HepG2 (cell line): ENCODE data around the gene SNED1.

Experiments used
- ATF3 ChIP-seq: sonication (generic); formaldehyde crosslinking; IDR thresholded peaks from 2 replicates; pipeline ENCODE4 v1.4.0; 2020; ENCODE audit warnings: missing genetic modification reagents
- CTCF ChIP-seq: sonication (generic); formaldehyde crosslinking; IDR thresholded peaks from 2 replicates; pipeline ENCODE4 v1.5.0; 2020; ENCODE audit warnings: mild to moderate bottlenecking, missing genetic modification reagents, moderate library complexity
- KAT7 ChIP-seq: IDR thresholded peaks from 2 replicates; pipeline ENCODE4 v1.6.1; 2018; ENCODE audit warnings: borderline replicate concordance, missing compliant biosample characterization
- NFIC ChIP-seq: IDR thresholded peaks from 2 replicates; pipeline ENCODE4 v1.6.1; 2012; ENCODE audit warnings: mild to moderate bottlenecking, low read length, inconsistent platforms
- NR2C2 ChIP-seq: sonication (generic); formaldehyde crosslinking; IDR thresholded peaks from 2 replicates; pipeline ENCODE4 v1.4.0; 2020; ENCODE audit warnings: missing genetic modification reagents, mild to moderate bottlenecking, moderate library complexity, borderline replicate concordance
- ZNF501 ChIP-seq: sonication (generic); formaldehyde crosslinking; IDR thresholded peaks from 2 replicates; pipeline ENCODE4 v1.5.1; 2020; ENCODE audit warnings: mild to moderate bottlenecking, moderate library complexity, missing genetic modification reagents
- ZNF678 ChIP-seq: sonication (generic); formaldehyde crosslinking; IDR thresholded peaks from 2 replicates; pipeline ENCODE4 v1.4.0; 2020; ENCODE audit warnings: mild to moderate bottlenecking, missing genetic modification reagents
- ZNF777 ChIP-seq: sonication (generic); formaldehyde crosslinking; IDR thresholded peaks from 2 replicates; pipeline ENCODE4 v1.4.0; 2020; ENCODE audit warnings: missing genetic modification reagents
- TF ChIP-seq, protein P1 (sequence below): sonication (generic); formaldehyde crosslinking; IDR thresholded peaks from 2 replicates; pipeline ENCODE4 v1.4.0; 2020; ENCODE audit warnings: missing genetic modification reagents
- TF ChIP-seq, protein P2 (sequence below): sonication (generic); formaldehyde crosslinking; IDR thresholded peaks from 2 replicates; pipeline ENCODE4 v1.8.1; 2023; ENCODE audit warnings: mild to moderate bottlenecking, missing genetic modification reagents

DNA sequence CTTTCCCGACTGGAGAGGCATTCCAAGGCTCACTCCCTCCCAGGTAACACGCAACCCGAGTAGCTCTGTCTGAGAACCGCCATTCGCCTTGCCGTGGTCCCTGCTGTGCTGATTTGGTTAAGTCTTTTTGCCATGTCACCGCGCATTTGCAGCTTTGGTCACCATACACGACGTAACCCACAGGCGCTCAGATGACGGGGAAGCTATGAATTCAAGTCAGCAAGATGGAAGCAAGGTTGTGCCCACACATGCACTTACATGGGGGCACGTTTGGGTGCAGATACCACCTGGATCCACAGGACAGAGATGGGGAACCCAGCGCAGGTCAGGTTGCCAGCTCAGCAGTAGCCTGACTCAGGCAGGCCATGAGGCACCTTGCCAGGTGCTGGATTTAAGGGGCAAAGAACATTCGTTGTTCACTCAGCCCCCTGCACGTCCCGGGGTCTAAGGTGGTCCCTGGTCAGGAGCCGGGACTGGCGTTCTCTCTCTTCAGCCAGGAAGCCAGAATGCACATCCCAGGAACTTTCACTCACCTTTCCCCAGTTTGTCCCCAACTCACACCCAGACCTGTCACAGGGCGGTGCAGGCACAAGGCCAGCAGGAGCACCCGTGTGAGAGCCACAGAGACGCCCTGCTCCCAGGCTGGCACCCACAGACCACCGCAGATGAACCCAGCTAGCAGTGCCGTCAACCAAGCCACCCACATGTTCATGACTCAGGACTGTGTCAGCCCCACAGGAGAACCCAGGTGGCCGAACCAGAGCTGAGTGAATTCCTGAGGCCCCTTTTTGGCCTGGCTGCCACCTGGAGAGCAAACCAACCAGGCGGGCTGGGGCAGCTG, 19.9 kb downstream of the SNED1 start:
- TF ChIP-seq NFIC (no peak), ATF3 (no peak), ZNF678 (CRISPR knock-in tag) (no peak), KAT7 (CRISPR knock-in tag) (no peak), NR2C2 (CRISPR knock-in tag) (no peak), ZNF777 (CRISPR knock-in tag) (no peak), ZNF501 (CRISPR knock-in tag) (no peak), CTCF (CRISPR knock-in tag) (no peak)
- TF ChIP-seq, protein P1, sequence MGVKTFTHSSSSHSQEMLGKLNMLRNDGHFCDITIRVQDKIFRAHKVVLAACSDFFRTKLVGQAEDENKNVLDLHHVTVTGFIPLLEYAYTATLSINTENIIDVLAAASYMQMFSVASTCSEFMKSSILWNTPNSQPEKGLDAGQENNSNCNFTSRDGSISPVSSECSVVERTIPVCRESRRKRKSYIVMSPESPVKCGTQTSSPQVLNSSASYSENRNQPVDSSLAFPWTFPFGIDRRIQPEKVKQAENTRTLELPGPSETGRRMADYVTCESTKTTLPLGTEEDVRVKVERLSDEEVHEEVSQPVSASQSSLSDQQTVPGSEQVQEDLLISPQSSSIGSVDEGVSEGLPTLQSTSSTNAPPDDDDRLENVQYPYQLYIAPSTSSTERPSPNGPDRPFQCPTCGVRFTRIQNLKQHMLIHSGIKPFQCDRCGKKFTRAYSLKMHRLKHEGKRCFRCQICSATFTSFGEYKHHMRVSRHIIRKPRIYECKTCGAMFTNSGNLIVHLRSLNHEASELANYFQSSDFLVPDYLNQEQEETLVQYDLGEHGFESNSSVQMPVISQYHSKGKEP (CRISPR knock-in tag) = no peak
- TF ChIP-seq, protein P2, sequence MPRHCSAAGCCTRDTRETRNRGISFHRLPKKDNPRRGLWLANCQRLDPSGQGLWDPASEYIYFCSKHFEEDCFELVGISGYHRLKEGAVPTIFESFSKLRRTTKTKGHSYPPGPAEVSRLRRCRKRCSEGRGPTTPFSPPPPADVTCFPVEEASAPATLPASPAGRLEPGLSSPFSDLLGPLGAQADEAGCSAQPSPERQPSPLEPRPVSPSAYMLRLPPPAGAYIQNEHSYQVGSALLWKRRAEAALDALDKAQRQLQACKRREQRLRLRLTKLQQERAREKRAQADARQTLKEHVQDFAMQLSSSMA (CRISPR knock-in tag) = no peak
